SK-N-SH treated with all-trans-retinoic acid at 6 μM for 48 hours (cell line): ENCODE data around the gene PMPCA.

Experiments
- ATAC-seq: fragments of 200-7000 bp; cut with Tn5 transposase; 3 replicates; pipeline ENCODE4 v1.9.1; 2020; ENCODE audit warnings: mild to moderate bottlenecking, moderate library complexity
- ARNTL ChIP-seq: fragments of 450-650 bp; formaldehyde crosslinking; IDR thresholded peaks from 2 replicates; pipeline ENCODE4 v1.5.0; 2020; ENCODE audit warnings: low read depth, mild to moderate bottlenecking, moderate library complexity, borderline replicate concordance
- BACH2 ChIP-seq: fragments of 250-450 bp; sonication (Bioruptor Pico); IDR thresholded peaks from 2 replicates; pipeline ENCODE4 v1.9.0; 2021; ENCODE audit warnings: mild to moderate bottlenecking, borderline replicate concordance
- CREB5 ChIP-seq: fragments of 250-450 bp; sonication (Bioruptor Pico); IDR thresholded peaks from 2 replicates; pipeline ENCODE4 v1.5.1; 2020; ENCODE audit warnings: low read depth, mild to moderate bottlenecking, moderate library complexity
- CSRNP3 ChIP-seq: fragments of 250-450 bp; sonication (Bioruptor Pico); IDR thresholded peaks from 2 replicates; pipeline ENCODE4 v1.5.1; 2021; ENCODE audit warnings: mild to moderate bottlenecking, moderate library complexity
- ESRRG ChIP-seq: fragments of 250-450 bp; sonication (Bioruptor Pico); IDR thresholded peaks from 2 replicates; pipeline ENCODE4 v1.6.1; 2021; ENCODE audit warnings: mild to moderate bottlenecking
- ISL1 ChIP-seq: fragments of 250-450 bp; sonication (Bioruptor Pico); IDR thresholded peaks from 2 replicates; pipeline ENCODE4 v2.1.2; 2022; ENCODE audit warnings: mild to moderate bottlenecking, moderate library complexity
- OSR1 ChIP-seq: fragments of 250-450 bp; sonication (Bioruptor Pico); IDR thresholded peaks from 2 replicates; pipeline ENCODE4 v1.8.0; 2022; ENCODE audit warnings: moderate library complexity, mild to moderate bottlenecking, inconsistent platforms
- PATZ1 ChIP-seq: fragments of 250-450 bp; sonication (Bioruptor Pico); IDR thresholded peaks from 2 replicates; pipeline ENCODE4 v1.8.0; 2020; ENCODE audit warnings: mild to moderate bottlenecking, moderate library complexity, borderline replicate concordance
- POU6F1 ChIP-seq: fragments of 250-450 bp; sonication (Bioruptor Pico); IDR thresholded peaks from 2 replicates; pipeline ENCODE4 v1.8.0; 2021; ENCODE audit warnings: low read depth, mild to moderate bottlenecking, moderate library complexity, borderline replicate concordance
- PPARA ChIP-seq: fragments of 250-450 bp; sonication (Bioruptor Pico); IDR thresholded peaks from 2 replicates; pipeline ENCODE4 v1.5.0; 2020; ENCODE audit warnings: mild to moderate bottlenecking, borderline replicate concordance
- RARB ChIP-seq: fragments of 250-450 bp; sonication (Bioruptor Pico); IDR thresholded peaks from 2 replicates; pipeline ENCODE4 v1.8.0; 2021; ENCODE audit warnings: mild to moderate bottlenecking, moderate library complexity
- SNAI2 ChIP-seq: fragments of 250-450 bp; sonication (Bioruptor Pico); IDR thresholded peaks from 2 replicates; pipeline ENCODE4 v1.5.0; 2020; ENCODE audit warnings: mild to moderate bottlenecking, moderate library complexity
- TCF4 ChIP-seq: fragments of 250-450 bp; sonication (Bioruptor Pico); IDR thresholded peaks from 2 replicates; pipeline ENCODE4 v1.8.0; 2021; ENCODE audit warnings: mild to moderate bottlenecking, moderate library complexity, borderline replicate concordance
- TOX ChIP-seq: fragments of 250-450 bp; sonication (Bioruptor Pico); IDR thresholded peaks from 2 replicates; pipeline ENCODE4 v1.8.0; 2021; ENCODE audit warnings: mild to moderate bottlenecking, moderate library complexity, borderline replicate concordance
- TSHZ2 ChIP-seq: fragments of 250-450 bp; sonication (Bioruptor Pico); IDR thresholded peaks from 2 replicates; pipeline ENCODE4 v1.5.0; 2020; ENCODE audit warnings: mild to moderate bottlenecking, moderate library complexity
- ZC3H10 ChIP-seq: fragments of 250-450 bp; sonication (Bioruptor Pico); IDR thresholded peaks from 2 replicates; pipeline ENCODE4 v1.5.1; 2021; ENCODE audit warnings: mild to moderate bottlenecking, moderate library complexity
- ZFP3 ChIP-seq: fragments of 250-450 bp; sonication (Bioruptor Pico); IDR thresholded peaks from 2 replicates; pipeline ENCODE4 v1.5.0; 2020; ENCODE audit warnings: mild to moderate bottlenecking, moderate library complexity
- ZFP30 ChIP-seq: fragments of 450-650 bp; formaldehyde crosslinking; IDR thresholded peaks from 2 replicates; pipeline ENCODE4 v1.5.0; 2022; ENCODE audit warnings: mild to moderate bottlenecking, moderate library complexity
- ZNF565 ChIP-seq: fragments of 450-650 bp; formaldehyde crosslinking; conservative IDR thresholded peaks from 2 replicates; pipeline ENCODE4 v1.5.0; 2020; ENCODE audit warnings: low read depth, mild to moderate bottlenecking, moderate library complexity
- ZNF70 ChIP-seq: fragments of 450-650 bp; formaldehyde crosslinking; IDR thresholded peaks from 2 replicates; pipeline ENCODE4 v1.5.0; 2020; ENCODE audit warnings: mild to moderate bottlenecking, moderate library complexity
- ZNF8 ChIP-seq: fragments of 450-650 bp; formaldehyde crosslinking; IDR thresholded peaks from 2 replicates; pipeline ENCODE4 v1.5.0; 2020; ENCODE audit warnings: mild to moderate bottlenecking, moderate library complexity

The PMPCA gene

GRCh38 chr9:136383436-136383835 lies 27.0 kb upstream of the PMPCA start:
- no peak for ATAC-seq
- TF ChIP-seq BACH2 (no peak), PATZ1 (CRISPR knock-in tag) (no peak), CSRNP3 (no peak), ZNF8 (CRISPR knock-in tag) (no peak), ESRRG (CRISPR knock-in tag) (no peak), SNAI2 (CRISPR knock-in tag) (no peak), POU6F1 (no peak), TCF4 (CRISPR knock-in tag) (no peak), ZC3H10 (CRISPR knock-in tag) (no peak), ZFP3 (no peak), TSHZ2 (CRISPR knock-in tag) (no peak), ISL1 (CRISPR knock-in tag) (no peak), CREB5 (CRISPR knock-in tag) (no peak), PPARA (CRISPR knock-in tag) (no peak), OSR1 (CRISPR knock-in tag) (no peak), RARB (no peak), TOX (CRISPR knock-in tag) (no peak), ZNF565 (no peak)

- no peak for ATAC-seq
- no peak for TF ChIP-seq BACH2
- no peak for TF ChIP-seq ARNTL (CRISPR knock-in tag)
- no peak for TF ChIP-seq ZC3H10 (CRISPR knock-in tag)
- no peak for TF ChIP-seq RARB
- TF ChIP-seq, all 23 proteins: peak for 0
Measured at GRCh38 chr9:136385015-136385414, 25.4 kb upstream of the PMPCA start.

GRCh38 chr9:136386018-136386417 lies 24.4 kb upstream of the PMPCA start:
- ATAC-seq: no peak
- TF ChIP-seq CREB5 (CRISPR knock-in tag) (no peak), ESRRG (CRISPR knock-in tag) (no peak), ZFP30 (CRISPR knock-in tag) (no peak), ZNF70 (CRISPR knock-in tag) (no peak), OSR1 (CRISPR knock-in tag) (no peak), TSHZ2 (CRISPR knock-in tag) (no peak), BACH2 (no peak), ISL1 (CRISPR knock-in tag) (no peak), TOX (CRISPR knock-in tag) (no peak), SNAI2 (CRISPR knock-in tag) (no peak), POU6F1 (no peak), CSRNP3 (no peak), ZFP3 (no peak)
